ENCODE data around the gene DNAJA1.

Gene DNAJA1

GRCh38 chr9:33029231-33029786 is 4.2 kb downstream of the DNAJA1 start:
- no peak for DNase-seq

GRCh38 chr9:33030285-33030684 is 5.2 kb downstream of the DNAJA1 start:
- no peak for DNase-seq

GRCh38 chr9:33032292-33032691 is 7.2 kb downstream of the DNAJA1 start:
- DNase-seq: no peak

- no peak for DNase-seq
These were observed 7.8 kb downstream of the DNAJA1 start for GRCh38 chr9:33032865-33033264.

- DNase-seq: no peak
These were observed 15.8 kb downstream of the DNAJA1 start for GRCh38 chr9:33040792-33041431.

GRCh38 chr9:33041432-33042188 is 16.5 kb downstream of the DNAJA1 start:
- no peak for DNase-seq

- no peak for DNase-seq
These were observed 17.4 kb downstream of the DNAJA1 start for GRCh38 chr9:33042473-33042872.

GRCh38 chr9:33043671-33044070 is 18.6 kb downstream of the DNAJA1 start:
- DNase-seq: no peak

GRCh38 chr9:33044162-33044673 is 19.1 kb downstream of the DNAJA1 start:
- DNase-seq: peak; percentile 82

- DNase-seq: peak; percentile 31
These were observed 19.7 kb downstream of the DNAJA1 start for GRCh38 chr9:33044677-33045282.

- no peak for DNase-seq
These were observed 21.0 kb downstream of the DNAJA1 start for GRCh38 chr9:33046061-33046460.

- no peak for DNase-seq
These were observed 23.0 kb downstream of the DNAJA1 start for GRCh38 chr9:33048054-33048465.

- DNase-seq: no peak
These were observed 24.7 kb downstream of the DNAJA1 start for GRCh38 chr9:33049680-33050361.

GRCh38 chr9:33051144-33051543 is 26.1 kb downstream of the DNAJA1 start:
- DNase-seq: no peak

GRCh38 chr9:33065157-33066076 is 40.3 kb downstream of the DNAJA1 start:
- DNase-seq: no peak

- DNase-seq: no peak
These were observed 43.9 kb downstream of the DNAJA1 start for GRCh38 chr9:33068991-33069390.

GRCh38 chr9:33076046-33077004 is 51.3 kb downstream of the DNAJA1 start, which contains the start of gene SMU1:
SMU1 (minus strand) TSS chr9:33076674; CDS start chr9:33076608, 66 bp downstream.
- peak; percentile 96 for DNase-seq

GRCh38 chr9:33080534-33080933 is 55.5 kb downstream of the DNAJA1 start:
- no peak for DNase-seq

- DNase-seq: peak; percentile 77
These were observed 56.2 kb downstream of the DNAJA1 start for GRCh38 chr9:33081128-33081851.

GRCh38 chr9:33082128-33082527 is 57.1 kb downstream of the DNAJA1 start:
- DNase-seq: no peak

Measured in NCI-H774 (cell line).